Activated T-helper 2 cell treated with anti-CD3 and anti-CD28 coated beads, Interferon-gamma antibody, Interleukin-2, Interleukin-4, amounts not matched to agents 10 μg/mL and 5 μg/mL and 100 μg/mL, durations not matched to agents 14 hours and 24 hours and 36 hours (primary cell): ENCODE results near the gene SPAG9. TPM values are rescaled to one million over a fixed set of nuclear protein-coding genes. Genes with fewer than 3 reads are reported as not detected.

ENCODE experiments used
- DNase-seq: peaks from one replicate; pipeline ENCODE4 v3.0.0; 2021; ENCODE audit warnings: low spot score
- H3K27ac Mint-ChIP-seq: one replicate; pipeline ENCODE4 v1.8.0; 2021; ENCODE audit warnings: mixed read lengths
- H3K27me3 Mint-ChIP-seq: one replicate; pipeline ENCODE4 v1.8.0; 2021; ENCODE audit warnings: low read depth, mixed read lengths
- H3K36me3 Mint-ChIP-seq: one replicate; pipeline ENCODE4 v1.8.0; 2021; ENCODE audit warnings: low read depth, mixed read lengths
- H3K4me1 Mint-ChIP-seq: one replicate; pipeline ENCODE4 v1.8.0; 2021; ENCODE audit warnings: low read depth, mixed read lengths
- H3K4me3 Mint-ChIP-seq: one replicate; pipeline ENCODE4 v1.8.0; 2021; ENCODE audit warnings: low read depth, mild to moderate bottlenecking, moderate library complexity, mixed read lengths
- H3K9me3 Mint-ChIP-seq: one replicate; pipeline ENCODE4 v1.8.0; 2021; ENCODE audit warnings: mixed read lengths
- intact Hi-C: fragments of 100-400 bp; cut with micrococcal nuclease; formaldehyde crosslinking; loops from one replicate; pipeline ENCODE4 v1.15.1; 2023
- total RNA-seq: library from RNA; stranded (reverse); gene quantifications from 2 replicates; pipeline ENCODE4 v1.2.3, GENCODE V29; 2022

SPAG9 gene
- total RNA-seq, 1 donor from 2014 or later = 48.1 TPM

DNA sequence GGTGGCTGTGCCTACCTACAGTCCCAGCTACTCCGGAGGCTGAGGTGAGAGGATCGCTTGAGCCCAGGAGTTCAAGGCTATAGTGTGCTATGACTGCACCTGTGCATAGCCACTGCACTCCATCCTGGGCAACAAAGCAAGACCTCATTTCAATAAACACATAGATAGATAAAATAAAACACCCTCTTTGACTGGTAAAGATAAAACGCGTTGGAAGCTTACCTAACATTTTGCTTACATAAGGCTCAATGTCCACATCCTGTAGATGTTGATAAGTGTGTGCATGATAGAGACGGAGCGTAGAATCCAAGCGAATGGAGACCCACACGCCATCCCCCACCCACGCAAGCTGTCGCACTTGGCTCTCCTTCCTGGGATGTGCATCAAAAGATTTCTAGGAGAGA lies 141.1 kb downstream of the SPAG9 start:
- Mint-ChIP-seq H3K9me3 (no peaks in the 10 kb centered on the region), H3K36me3 (peaks cover 43% of the 10 kb centered on the region), H3K27me3 (no peaks in the 10 kb centered on the region), H3K4me3 (no peak overlapping the region), H3K4me1 (peaks cover 19% of the 10 kb centered on the region), H3K27ac (no peak overlapping the region)
- no peak for DNase-seq
- intact Hi-C loops = no loop called here

DNA sequence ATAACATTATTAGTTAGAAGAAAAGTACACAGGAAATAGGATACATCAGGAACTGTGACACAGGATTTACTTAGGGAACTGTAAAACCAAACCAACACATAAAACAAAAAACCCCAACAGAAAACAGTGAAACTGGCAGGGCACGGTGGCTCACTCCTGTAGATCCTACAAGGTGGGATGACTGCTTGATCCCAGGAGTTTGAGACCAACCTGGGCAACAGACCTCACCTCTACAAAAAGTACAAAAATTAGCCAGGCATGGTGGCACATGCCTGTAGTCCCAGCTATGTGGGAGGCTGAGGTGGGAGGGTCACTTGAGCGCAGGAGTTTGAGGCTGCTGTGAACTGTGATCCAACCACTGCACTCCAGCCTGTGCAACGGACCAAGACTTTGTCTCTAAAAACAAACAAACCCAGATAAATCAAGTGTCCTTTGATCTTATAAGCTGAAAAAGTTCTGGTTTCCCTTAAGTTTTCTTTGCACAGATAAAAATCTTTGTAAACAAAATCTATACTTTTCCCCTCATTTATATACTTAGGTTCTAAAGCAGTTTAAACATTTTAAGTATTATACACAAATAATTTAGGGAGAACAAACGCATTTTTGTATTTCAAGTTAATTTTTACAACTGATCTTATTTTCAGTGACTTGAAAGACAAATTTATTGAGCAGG lies 143.0 kb downstream of the SPAG9 start:
- H3K36me3 Mint-ChIP-seq = peaks cover 58% of the 10 kb centered on the region

DNA sequence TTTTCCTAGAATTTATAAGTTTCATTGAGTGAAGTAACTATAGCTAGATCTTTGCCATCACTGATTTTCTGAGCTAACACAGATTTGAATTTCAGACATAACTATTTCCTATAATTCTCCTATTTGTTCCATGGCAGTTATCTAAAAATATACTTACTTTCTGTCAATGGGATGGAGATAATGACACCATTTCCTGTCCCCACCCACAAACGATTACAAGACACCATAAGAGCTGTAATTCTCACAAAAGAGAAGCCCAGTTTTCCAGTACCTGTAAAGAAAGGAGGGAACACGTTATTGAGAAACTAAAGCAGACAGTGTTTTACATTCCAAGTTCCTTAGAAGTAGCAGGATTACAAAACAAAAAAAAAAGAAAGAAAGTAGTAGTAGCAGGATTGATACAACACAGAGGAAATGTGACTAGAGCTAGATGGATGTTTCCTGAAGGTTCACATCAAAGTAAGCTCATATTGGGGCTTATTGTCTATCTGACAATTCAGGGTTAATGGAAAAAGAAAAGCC lies 143.7 kb downstream of the SPAG9 start:
- Mint-ChIP-seq H3K4me3 (no peak overlapping the region), H3K4me1 (peaks cover 26% of the 10 kb centered on the region), H3K27ac (peak overlapping the region; percentile 90), H3K9me3 (no peaks in the 10 kb centered on the region), H3K36me3 (peaks cover 60% of the 10 kb centered on the region), H3K27me3 (no peaks in the 10 kb centered on the region)
- intact Hi-C loops = no loop called here
- no peak for DNase-seq

More for the DNA sequence above, 143.0 kb downstream of the SPAG9 start:
- intact Hi-C loops = no loop called here
- peaks cover 26% of the 10 kb centered on the region for H3K4me1 Mint-ChIP-seq
- H3K27ac Mint-ChIP-seq = peak overlapping the region; percentile 90
- H3K9me3 Mint-ChIP-seq = no peaks in the 10 kb centered on the region
- H3K4me3 Mint-ChIP-seq = no peak overlapping the region
- DNase-seq = no peak
- H3K27me3 Mint-ChIP-seq = no peaks in the 10 kb centered on the region

DNA sequence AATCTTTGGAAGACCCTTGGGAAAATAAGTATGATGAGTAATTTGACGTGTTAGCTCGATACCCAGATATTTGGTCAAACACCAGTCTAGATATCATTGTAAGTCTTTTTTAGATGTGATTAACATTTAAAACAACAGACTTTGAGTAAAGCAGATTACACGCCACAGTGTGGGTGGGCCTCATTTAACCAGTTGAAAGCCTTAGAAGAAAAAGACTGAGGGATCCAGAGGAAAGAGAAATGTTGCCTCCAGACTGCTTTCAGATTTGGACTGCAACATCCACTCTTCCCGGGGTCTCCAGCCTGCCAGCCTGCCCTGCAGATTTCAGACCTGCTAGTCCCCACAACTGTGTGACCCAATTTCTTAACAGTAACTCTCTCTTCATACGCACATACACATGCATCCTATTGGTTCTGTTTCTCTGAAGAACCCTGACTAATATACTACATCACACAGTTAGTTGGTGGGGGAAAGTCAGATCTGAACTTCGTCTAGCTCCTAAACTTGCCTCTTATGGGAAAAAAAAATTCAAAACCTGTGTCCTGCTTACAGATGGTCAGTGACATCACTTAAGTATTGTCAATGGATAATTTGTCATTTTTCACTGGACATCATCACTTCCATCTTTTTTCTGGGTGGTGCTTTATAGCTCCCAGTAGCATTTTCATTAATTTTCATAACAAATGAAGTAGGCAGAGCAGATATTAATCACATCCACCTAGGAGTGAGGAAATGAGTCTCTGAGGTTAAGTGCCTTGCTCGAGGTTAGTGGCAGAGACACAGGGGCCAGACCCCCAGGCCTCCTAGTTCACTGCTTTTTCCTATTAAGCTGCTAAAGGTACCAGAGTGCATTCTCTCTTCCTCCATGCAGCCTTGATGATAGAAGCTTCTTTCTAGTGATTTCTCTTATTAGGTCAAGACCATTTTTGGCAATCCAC lies 146.8 kb downstream of the SPAG9 start:
- H3K4me1 Mint-ChIP-seq = peaks cover 26% of the 10 kb centered on the region
- no peaks in the 10 kb centered on the region for H3K9me3 Mint-ChIP-seq
- H3K27ac Mint-ChIP-seq = no peak overlapping the region
- H3K27me3 Mint-ChIP-seq = no peaks in the 10 kb centered on the region
- H3K4me3 Mint-ChIP-seq = no peak overlapping the region
- H3K36me3 Mint-ChIP-seq = peaks cover 62% of the 10 kb centered on the region
- no peak for DNase-seq
- intact Hi-C loops = no loop called here

DNA sequence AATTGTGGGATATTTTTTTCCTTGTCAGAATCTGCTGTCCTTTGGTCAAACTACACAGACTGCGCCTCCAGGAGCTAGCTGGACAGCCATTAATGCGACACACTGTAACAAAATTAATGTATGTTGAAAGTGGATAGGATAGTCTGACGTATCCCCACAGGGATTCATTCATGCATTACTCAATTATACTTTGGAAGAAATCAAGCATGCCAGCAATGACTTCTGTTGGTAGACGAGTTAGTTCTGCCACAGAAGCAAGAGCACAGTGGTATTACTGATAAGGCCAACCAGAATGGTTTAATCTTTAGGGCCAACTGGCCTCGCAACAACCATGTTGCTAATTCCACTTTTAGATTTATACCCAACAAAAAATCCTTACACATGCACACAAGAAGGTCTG lies 148.1 kb downstream of the SPAG9 start:
- no peaks in the 10 kb centered on the region for H3K9me3 Mint-ChIP-seq
- intact Hi-C loops = no loop called here
- H3K27ac Mint-ChIP-seq = no peak overlapping the region
- no peak overlapping the region for H3K4me3 Mint-ChIP-seq
- H3K36me3 Mint-ChIP-seq = peaks cover 56% of the 10 kb centered on the region
- no peak for DNase-seq
- peaks cover 19% of the 10 kb centered on the region for H3K4me1 Mint-ChIP-seq
- H3K27me3 Mint-ChIP-seq = no peaks in the 10 kb centered on the region

DNA sequence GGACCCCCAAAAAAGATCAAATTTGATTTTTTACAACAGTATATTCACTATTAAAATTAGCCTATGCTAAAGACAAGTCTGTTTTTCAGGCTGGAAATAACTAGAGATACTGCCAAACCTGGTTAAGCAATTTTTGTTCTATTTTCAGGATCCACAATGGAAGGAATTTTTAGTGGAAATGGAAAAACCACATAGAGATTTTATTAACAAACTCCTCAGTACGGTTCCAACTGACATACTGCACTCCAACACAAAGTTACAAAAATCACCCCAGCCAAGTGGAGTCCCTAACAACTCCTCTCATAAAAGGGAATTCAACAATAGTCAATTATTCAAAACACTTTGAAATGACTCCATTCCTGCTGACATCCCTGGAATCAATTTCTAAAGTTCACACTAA lies 152.9 kb downstream of the SPAG9 start:
- H3K27ac Mint-ChIP-seq = no peak overlapping the region
- intact Hi-C loops = no loop called here
- H3K36me3 Mint-ChIP-seq = peaks cover 46% of the 10 kb centered on the region
- no peaks in the 10 kb centered on the region for H3K27me3 Mint-ChIP-seq
- DNase-seq = no peak
- peaks cover 10% of the 10 kb centered on the region for H3K4me1 Mint-ChIP-seq
- H3K9me3 Mint-ChIP-seq = no peaks in the 10 kb centered on the region
- H3K4me3 Mint-ChIP-seq = no peak overlapping the region

DNA sequence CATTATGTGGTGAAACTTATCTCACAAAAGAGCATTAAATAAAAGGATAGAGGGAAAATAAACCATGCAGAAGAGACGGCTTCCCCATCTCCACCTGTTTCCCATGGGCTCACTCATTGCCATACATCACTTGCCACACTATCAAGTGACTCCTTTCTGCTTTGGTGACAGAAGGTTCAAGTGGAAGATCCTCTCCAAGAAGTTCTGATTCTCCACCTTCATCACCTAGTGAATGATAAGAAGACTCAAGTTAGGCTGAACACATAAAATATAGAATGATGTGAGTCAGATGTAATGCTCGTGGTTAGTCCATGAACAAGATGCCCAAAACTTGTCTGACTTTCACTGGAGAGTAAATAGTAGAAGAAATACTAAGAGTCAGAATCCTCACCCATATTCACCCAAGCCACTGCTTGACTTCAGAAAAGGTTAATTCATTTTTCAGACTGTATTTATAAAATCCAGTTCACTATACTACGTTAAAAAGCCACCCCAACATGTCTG lies 154.5 kb downstream of the SPAG9 start:
- no peak for DNase-seq
- Mint-ChIP-seq H3K36me3 (peaks cover 42% of the 10 kb centered on the region), H3K27ac (peak overlapping the region; percentile 42), H3K4me1 (peaks cover 10% of the 10 kb centered on the region), H3K27me3 (no peaks in the 10 kb centered on the region), H3K4me3 (no peak overlapping the region), H3K9me3 (no peaks in the 10 kb centered on the region)
- intact Hi-C loops = no loop called here

DNA sequence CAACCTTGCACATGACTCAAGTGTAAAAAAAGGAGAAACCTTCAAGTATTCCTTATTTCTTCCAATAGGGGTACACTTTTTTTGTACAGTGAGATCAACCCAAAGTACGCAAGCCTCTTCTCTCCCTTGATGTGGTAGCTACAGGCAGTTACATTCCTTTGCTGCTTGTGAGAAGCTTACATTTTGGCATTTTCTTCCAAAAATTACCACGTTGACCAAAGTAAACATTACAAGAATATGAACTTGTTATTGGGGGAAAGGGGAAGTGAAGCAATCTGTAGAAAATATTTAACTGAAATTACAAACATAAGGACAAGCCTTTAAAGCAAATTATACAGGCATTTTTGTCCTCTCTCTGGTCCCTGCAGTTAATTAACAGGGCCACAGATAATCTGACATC lies 157.5 kb downstream of the SPAG9 start:
- Mint-ChIP-seq H3K9me3 (no peaks in the 10 kb centered on the region), H3K36me3 (peaks cover 27% of the 10 kb centered on the region), H3K27me3 (no peaks in the 10 kb centered on the region), H3K4me1 (peaks cover 10% of the 10 kb centered on the region), H3K4me3 (no peak overlapping the region), H3K27ac (no peak overlapping the region)
- no peak for DNase-seq
- intact Hi-C loops = no loop called here

DNA sequence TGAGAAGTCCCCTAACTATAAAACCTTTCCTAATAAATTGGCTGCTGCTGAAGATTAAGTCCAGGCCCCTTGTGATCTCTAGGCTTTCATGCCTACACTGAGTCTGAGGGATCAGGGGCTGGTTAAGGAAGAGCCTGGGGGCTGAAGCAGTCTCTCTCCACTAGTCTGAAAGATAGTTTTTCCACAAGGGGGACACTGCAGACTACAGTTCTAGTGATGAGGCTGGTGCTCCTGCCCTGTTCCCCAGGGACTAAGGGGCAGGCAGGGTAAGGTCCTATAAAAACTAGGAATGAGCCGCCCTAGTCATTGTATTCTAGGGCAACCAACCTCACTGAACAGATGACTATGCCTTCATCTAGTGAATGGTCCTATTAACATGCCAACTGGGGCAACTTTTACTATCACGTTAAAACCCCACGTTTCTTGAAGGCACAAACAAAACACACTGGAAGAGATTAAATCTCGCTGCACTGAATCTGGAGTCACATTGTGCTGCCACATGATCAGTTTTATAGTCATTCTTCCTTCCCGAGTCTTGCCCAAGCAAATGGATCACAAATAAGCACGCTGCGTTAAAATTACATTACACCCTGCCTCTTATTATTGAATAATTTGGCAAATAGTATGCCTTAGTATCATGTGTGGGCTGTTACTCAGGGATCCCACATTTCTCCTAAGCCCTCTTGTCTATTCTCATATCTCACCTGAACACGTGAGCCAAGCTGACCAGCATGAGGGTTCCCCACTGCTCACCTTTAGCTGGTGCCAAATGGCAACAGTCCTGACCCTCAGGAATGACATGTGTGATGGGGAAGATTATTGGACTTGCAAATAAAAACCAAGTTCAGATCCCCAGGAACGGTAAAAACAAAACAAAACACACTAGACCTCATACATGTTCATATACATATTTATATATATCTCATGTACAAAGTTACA lies 159.1 kb downstream of the SPAG9 start:
- intact Hi-C loops = no loop called here
- H3K27me3 Mint-ChIP-seq = no peaks in the 10 kb centered on the region
- H3K4me3 Mint-ChIP-seq = no peak overlapping the region
- peaks cover 11% of the 10 kb centered on the region for H3K4me1 Mint-ChIP-seq
- no peak overlapping the region for H3K27ac Mint-ChIP-seq
- H3K9me3 Mint-ChIP-seq = no peaks in the 10 kb centered on the region
- peaks cover 23% of the 10 kb centered on the region for H3K36me3 Mint-ChIP-seq
- DNase-seq = no peak

DNA sequence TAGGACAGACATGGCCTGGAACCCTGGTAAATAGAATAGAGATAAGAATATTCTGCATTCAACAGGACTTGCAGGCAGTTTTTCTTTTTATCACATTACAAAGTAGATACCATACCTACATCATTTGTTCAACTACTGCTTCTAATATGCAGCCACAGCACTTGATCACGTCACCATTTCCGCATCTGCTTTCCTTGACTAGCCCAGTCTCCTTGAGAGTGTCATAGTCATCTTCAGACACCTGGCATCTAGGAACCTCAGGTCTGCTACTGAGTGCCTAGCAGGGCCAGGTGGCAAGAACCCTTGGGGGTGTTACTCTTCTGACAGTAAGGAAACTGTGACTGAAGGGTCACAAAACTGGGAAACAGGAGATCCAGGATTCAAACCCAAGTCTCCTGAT lies 161.3 kb downstream of the SPAG9 start:
- Mint-ChIP-seq H3K27me3 (no peaks in the 10 kb centered on the region), H3K4me3 (no peak overlapping the region), H3K4me1 (peaks cover 2% of the 10 kb centered on the region), H3K27ac (no peak overlapping the region), H3K36me3 (peaks cover 8% of the 10 kb centered on the region), H3K9me3 (no peaks in the 10 kb centered on the region)
- no peak for DNase-seq
- intact Hi-C loops = loop anchor here (10.0 kb wide), 1 partner anchor 415 kb away; the partner anchor contains the start of gene SPATA20

DNA sequence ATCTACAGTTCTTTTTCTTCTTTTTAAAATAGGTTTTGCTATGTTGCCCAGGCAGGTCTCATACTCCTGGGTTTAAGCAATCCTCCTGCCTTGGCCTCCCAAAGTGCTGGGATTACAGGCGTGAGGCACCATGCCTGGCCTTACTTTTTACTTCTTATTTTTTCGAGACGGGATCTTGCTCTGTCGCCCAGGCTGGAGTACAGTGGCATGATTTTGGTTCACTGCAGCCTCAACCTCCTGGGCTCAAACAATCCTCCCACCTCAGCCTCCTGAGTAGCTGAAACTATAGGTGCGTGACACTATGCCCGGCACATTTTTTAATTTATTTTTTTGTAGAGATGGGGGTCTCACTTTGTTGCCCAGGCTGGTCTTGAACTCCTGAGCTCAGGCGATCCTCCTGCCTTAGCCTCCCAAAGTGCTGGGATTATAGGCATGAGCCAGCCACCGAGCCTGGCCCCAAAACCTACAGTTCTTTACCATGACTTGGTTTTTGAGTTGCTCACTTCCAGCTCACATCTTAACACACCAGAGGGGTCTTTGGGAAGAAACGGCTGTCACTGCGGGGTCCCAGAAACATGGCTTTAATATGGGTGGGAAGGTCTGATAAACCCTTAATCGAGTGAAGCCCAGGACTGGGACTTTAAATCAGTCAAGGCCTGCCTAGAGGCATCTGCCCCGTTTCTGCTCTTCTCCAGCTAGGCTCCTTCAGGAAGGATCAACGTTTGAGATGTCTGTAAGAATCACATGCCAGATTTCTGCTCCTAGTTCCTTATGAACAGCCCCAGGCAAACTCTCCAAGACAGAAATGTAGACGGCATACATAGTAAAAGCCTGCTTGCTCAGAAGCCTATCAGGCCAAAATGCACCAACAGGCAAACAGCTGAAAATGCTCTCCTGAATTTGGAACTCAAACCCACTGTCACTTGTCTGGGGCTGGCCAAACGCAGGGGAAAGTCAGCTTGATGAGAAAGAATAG lies 162.8 kb downstream of the SPAG9 start:
- Mint-ChIP-seq H3K4me3 (no peak overlapping the region), H3K27ac (no peak overlapping the region), H3K4me1 (peaks cover 2% of the 10 kb centered on the region), H3K27me3 (no peaks in the 10 kb centered on the region), H3K9me3 (no peaks in the 10 kb centered on the region), H3K36me3 (peaks cover under 1% of the 10 kb centered on the region)
- DNase-seq = no peak
- intact Hi-C loops = loop anchor here (2.0 to 10.0 kb wide), 2 partner anchors 175 to 413 kb away; partner anchors contain the start of gene SPATA20
